Gastroesophageal sphincter (tissue), 3 donors: Measurements from ENCODE around the gene NRP1.

Source experiments
- CTCF ChIP-seq, 4 experiments: fragments of 200-600 bp in 2 of 4; fragments of 450-650 bp in 2 of 4; sonication (generic) in 1 of 4; IDR thresholded peaks; one replicate each; pipeline ENCODE4 v1.5.1; 2017 to 2019; ENCODE audit warnings: antibody characterized with exemption in 4 of 4, mild to moderate bottlenecking in 2 of 4, moderate library complexity in 2 of 4
- EP300 ChIP-seq: sonication (generic); formaldehyde crosslinking; IDR thresholded peaks from one replicate; pipeline ENCODE4 v1.6.1; 2017; ENCODE audit warnings: antibody characterized with exemption, mild to moderate bottlenecking
- POLR2A ChIP-seq, 2 donors: fragments of 450-650 bp; IDR thresholded peaks; one replicate each; pipeline ENCODE4 v1.6.1; 2017; ENCODE audit warnings: antibody characterized with exemption in 2 of 2, mild to moderate bottlenecking in 2 of 2, moderate library complexity in 1 of 2
- POLR2AphosphoS5 ChIP-seq: sonication (generic); formaldehyde crosslinking; IDR thresholded peaks from one replicate; pipeline ENCODE4 v1.6.1; 2017; ENCODE audit warnings: antibody characterized with exemption

- TF ChIP-seq CTCF (IDR thresholded peaks at IDR 0.05), result no peak
- TF ChIP-seq POLR2AphosphoS5, result no peak
- TF ChIP-seq EP300, result no peak
- no peak for TF ChIP-seq POLR2A (IDR thresholded peaks at IDR 0.05)
Observed at GRCh38 chr10:33132626-33133025, 201.8 kb downstream of the NRP1 start.
